Activated T-cell treated with anti-CD3 and anti-CD28 coated beads for 48 hours (primary cell): ENCODE measurements around the gene DGKD.

Source experiments
- DNase-seq: peaks from one replicate; pipeline ENCODE4 v3.0.0-alpha.2; 2020; ENCODE audit warnings: low read depth

Gene DGKD

GRCh38 chr2:233446606-233447305 lies 92.5 kb downstream of the DGKD start:
- DNase-seq: no peak

- DNase-seq: no peak
Measured at GRCh38 chr2:233447506-233448219, 93.4 kb downstream of the DGKD start.

GRCh38 chr2:233448220-233448559 lies 93.9 kb downstream of the DGKD start:
- DNase-seq: no peak

- DNase-seq: no peak
Measured at GRCh38 chr2:233448575-233448974, 94.3 kb downstream of the DGKD start.

GRCh38 chr2:233449081-233449901 lies 95.0 kb downstream of the DGKD start:
- no peak for DNase-seq

- no peak for DNase-seq
Measured at GRCh38 chr2:233449921-233450863, 95.9 kb downstream of the DGKD start.

- no peak for DNase-seq
Measured at GRCh38 chr2:233450864-233451575, 96.7 kb downstream of the DGKD start.

- no peak for DNase-seq
Measured at GRCh38 chr2:233451950-233452349, 97.7 kb downstream of the DGKD start.

GRCh38 chr2:233453111-233453915 lies 99.0 kb downstream of the DGKD start:
- DNase-seq: no peak

- no peak for DNase-seq
Measured at GRCh38 chr2:233453916-233454315, 99.6 kb downstream of the DGKD start.

- DNase-seq: no peak
Measured at GRCh38 chr2:233455006-233455405, 100.7 kb downstream of the DGKD start.

- DNase-seq: no peak
Measured at GRCh38 chr2:233455491-233455890, 101.2 kb downstream of the DGKD start.

- no peak for DNase-seq
Measured at GRCh38 chr2:233456111-233456510, 101.8 kb downstream of the DGKD start.

GRCh38 chr2:233456934-233457333 lies 102.6 kb downstream of the DGKD start:
- DNase-seq: no peak

- no peak for DNase-seq
Measured at GRCh38 chr2:233457356-233457755, 103.1 kb downstream of the DGKD start.

- no peak for DNase-seq
Measured at GRCh38 chr2:233458031-233458610, 103.8 kb downstream of the DGKD start.

GRCh38 chr2:233458826-233459225 lies 104.5 kb downstream of the DGKD start:
- no peak for DNase-seq

GRCh38 chr2:233459426-233459825 lies 105.1 kb downstream of the DGKD start:
- no peak for DNase-seq

GRCh38 chr2:233460726-233461441 lies 106.6 kb downstream of the DGKD start:
- DNase-seq: no peak
